Choroid plexus epithelial cell (primary cell): ENCODE measurements around the gene MSANTD7.
A peak's percentile ranks its signal among the peaks of the same experiment; 100 is the strongest.

Source experiments
- DNase-seq: peaks from one replicate; pipeline ENCODE4 v3.0.0-alpha.2; 2010; ENCODE audit warnings: low read depth
- H3K4me3 ChIP-seq: 2 replicates; pipeline ENCODE4 v1.5.1; 2011; ENCODE audit warnings: low read depth, mild to moderate bottlenecking, control low read depth, low read length, moderate library complexity
- CTCF ChIP-seq: conservative IDR thresholded peaks from 2 replicates; pipeline ENCODE4 v1.5.1; 2011; ENCODE audit warnings: low read depth, mild to moderate bottlenecking, control low read depth, inconsistent platforms, low read length, moderate library complexity

MSANTD7 gene

GRCh38 chr10:14838582-14839304, 637 bp downstream of the MSANTD7 start:
- peak overlapping the region; percentile 99 for H3K4me3 ChIP-seq
- peak; percentile 29 for DNase-seq
- no peak for TF ChIP-seq CTCF

DNA sequence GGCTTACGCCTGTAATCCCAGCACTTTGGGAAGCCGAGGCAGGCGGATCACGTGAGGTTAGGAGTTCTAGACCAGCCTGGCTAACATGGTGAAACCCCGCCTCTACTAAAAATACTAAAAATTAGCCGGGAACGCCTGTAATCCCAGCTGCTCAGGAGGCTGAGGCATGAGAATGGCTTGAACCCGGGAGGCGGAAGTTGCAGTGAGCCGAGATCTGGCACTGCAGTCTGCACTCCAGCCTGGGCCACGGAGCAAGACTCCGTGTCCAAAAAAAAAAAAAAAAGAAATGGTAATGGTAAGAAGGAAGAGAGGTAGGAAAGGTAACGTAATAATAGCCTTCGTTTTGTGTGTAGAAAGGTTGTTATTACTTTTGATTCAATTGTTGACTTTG, 1.2 kb downstream of the MSANTD7 start:
- peak overlapping the region; percentile 99 for H3K4me3 ChIP-seq
- peak; percentile 26 for DNase-seq
- TF ChIP-seq CTCF = no peak

GRCh38 chr10:14840178-14840577, 2.1 kb downstream of the MSANTD7 start:
- no peak for TF ChIP-seq CTCF
- H3K4me3 ChIP-seq = no peak overlapping the region
- no peak for DNase-seq

DNA sequence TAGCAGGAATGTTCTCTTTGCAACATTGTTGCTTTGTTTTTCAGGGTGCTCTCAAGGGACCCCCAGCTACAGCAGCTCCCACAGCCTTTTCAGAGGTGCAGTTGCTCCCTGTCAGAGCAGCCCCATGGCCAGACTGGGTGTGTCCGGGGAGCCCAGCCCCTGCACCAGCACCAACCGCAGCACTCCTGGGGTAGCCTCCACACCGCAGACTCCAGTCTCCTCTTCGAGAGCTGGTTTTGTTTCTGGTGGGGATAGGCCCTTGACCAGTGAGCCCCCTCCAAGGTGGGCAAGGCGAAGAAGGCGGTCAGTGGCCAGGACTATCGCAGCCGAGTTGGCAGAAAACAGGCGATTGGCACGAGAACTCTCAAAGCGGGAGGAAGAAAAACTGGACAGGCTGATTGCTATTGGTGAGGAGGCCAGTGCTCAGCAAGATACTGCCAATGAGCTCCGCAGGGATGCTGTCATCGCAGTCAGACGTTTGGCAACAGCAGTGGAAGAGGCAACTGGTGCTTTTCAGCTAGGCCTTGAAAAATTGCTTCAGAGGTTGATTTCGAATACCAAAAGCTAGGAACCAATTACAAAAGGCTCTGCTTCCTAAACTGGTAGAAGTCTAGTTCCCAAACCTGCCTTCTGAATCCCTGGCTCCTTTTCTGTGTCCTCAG, 5.4 kb downstream of the MSANTD7 start:
- H3K4me3 ChIP-seq = no peak overlapping the region
- no peak for TF ChIP-seq CTCF

DNA sequence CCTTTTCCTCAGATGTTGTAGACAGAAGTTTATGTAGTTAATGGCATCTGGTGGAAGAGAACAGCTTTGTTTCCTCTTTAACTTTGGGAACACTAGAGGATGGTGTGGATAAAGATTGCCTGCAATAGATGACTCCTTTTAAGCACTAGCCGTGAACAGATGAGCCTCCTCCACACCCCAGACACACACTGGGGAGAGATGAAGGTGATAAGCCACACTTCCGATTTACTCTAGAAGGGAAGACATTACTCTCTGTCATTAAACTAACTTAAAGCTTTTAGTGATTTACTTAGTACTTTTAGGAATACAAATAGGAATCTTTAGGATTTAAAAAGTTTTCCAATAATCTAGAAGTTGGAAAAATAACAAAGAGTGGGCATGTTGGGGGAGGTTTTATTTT, 6.8 kb downstream of the MSANTD7 start:
- TF ChIP-seq CTCF = no peak

More for the DNA sequence above, 5.4 kb downstream of the MSANTD7 start:
- peak; percentile 19 for DNase-seq

GRCh38 chr10:14852236-14852635, 14.1 kb downstream of the MSANTD7 start:
- peak; percentile 5 for DNase-seq
- H3K4me3 ChIP-seq = no peak overlapping the region
- TF ChIP-seq CTCF = no peak

More for the DNA sequence above, 6.8 kb downstream of the MSANTD7 start:
- DNase-seq = no peak
- no peak overlapping the region for H3K4me3 ChIP-seq

- H3K4me3 ChIP-seq = no peak overlapping the region
- no peak for DNase-seq
- no peak for TF ChIP-seq CTCF
These were observed 17.3 kb downstream of the MSANTD7 start for GRCh38 chr10:14855453-14855852.
